ENCODE measurements around the gene CLEC2A. TPM values are rescaled to one million over a fixed set of nuclear protein-coding genes. Genes with fewer than 3 reads are reported as not detected.

Gene CLEC2A
- polyA plus RNA-seq, 3 donors = not detected

GRCh38 chr12:9940375-9940774, 8.2 kb upstream of the CLEC2A start:
- no peaks in the 10 kb centered on the region for H3K36me3 ChIP-seq (replicated peaks in 1 of 2; ENCODE audit: control insufficient read depth in 1 of 2, insufficient read depth in 2 of 2, low read length in 2 of 2)
- H3K27ac ChIP-seq (ENCODE audit: low read depth in 1 of 2, low read length in 2 of 2) = peak overlapping the region in 1 of 2 donors; percentile 45
- WGBS (ENCODE audit: insufficient coverage) = no CpG with 5 or more reads among the region's 2 CpGs
- no peaks in the 10 kb centered on the region for H3K9me3 ChIP-seq (replicated peaks in 1 of 2; ENCODE audit: control insufficient read depth in 1 of 2, insufficient read depth in 1 of 2, low read length in 2 of 2)
- peaks cover 38% of the 10 kb centered on the region for H3K79me2 ChIP-seq (ENCODE audit: insufficient read depth, low read length)
- H3K4me2 ChIP-seq (replicated peaks; ENCODE audit: extremely low read depth, low read length, poor library complexity, severe bottlenecking) = peak overlapping the region; percentile 59
- H3K4me1 ChIP-seq (ENCODE audit: control insufficient read depth in 1 of 2, insufficient read depth in 2 of 2, low read length in 2 of 2) = peaks cover 14 to 49% of the 10 kb centered on the region in 2 donors
- Mint-ChIP-seq H3K36me3 (peaks cover 0 to 30% of the 10 kb centered on the region in 2 donors), H3K4me3 (peak overlapping the region in 1 of 2 donors; percentile 69), H3K27me3 (ENCODE audit: low read depth in 3 of 3) (peaks cover 0 to 3% (median under 1%) of the 10 kb centered on the region in 3 donors), H3K9me3 (peaks cover 0 to 2% (median 0%) of the 10 kb centered on the region in 7 donors), H3K27ac (peak overlapping the region in 4 of 7 donors; percentile 39 to 88 (median 82)), H3K4me1 (peaks cover 56% of the 10 kb centered on the region)
- H3K27me3 ChIP-seq (ENCODE audit: control insufficient read depth in 2 of 2, insufficient read depth in 2 of 2, low read length in 2 of 2) = no peaks in the 10 kb centered on the region
- peak overlapping the region; percentile 10 for H2AFZ ChIP-seq (ENCODE audit: insufficient read depth, low read depth, low read length, poor library complexity, severe bottlenecking)
- no peaks in the 10 kb centered on the region for H4K20me1 ChIP-seq (ENCODE audit: insufficient read depth, low read length)
- no peak overlapping the region for H3K9ac ChIP-seq (ENCODE audit: insufficient read depth, low read length, poor library complexity, severe bottlenecking)
- DNase-seq = peak in 2 of 3 donors; percentile 50 to 59
- intact Hi-C loops (cut with micrococcal nuclease) = loop anchor here (5.0 to 10.0 kb wide), 4 partner anchors 37 to 194 kb away; partner anchors contain the start of genes CLEC7A (in 2 of the 2) and CLEC2B (in 1 of the 2)
- H3K4me3 ChIP-seq (replicated peaks in 1 of 3; ENCODE audit: low read depth in 2 of 3, low read length in 3 of 3) = no peak overlapping the region
- peak; percentile 77 for TF ChIP-seq CTCF (IDR thresholded peaks at IDR 0.05)

GRCh38 chr12:9936591-9936990, 4.4 kb upstream of the CLEC2A start:
- 44% methylated on average over 5 of the region's 10 CpGs for WGBS (ENCODE audit: insufficient coverage)
- intact Hi-C loops (cut with micrococcal nuclease) = no loop called here
- peaks cover 0 to 22% of the 10 kb centered on the region in 2 donors for H3K4me1 ChIP-seq (ENCODE audit: control insufficient read depth in 1 of 2, insufficient read depth in 2 of 2, low read length in 2 of 2)
- Mint-ChIP-seq H3K9me3 (no peaks in the 10 kb centered on the region), H3K36me3 (peaks cover 0 to 35% of the 10 kb centered on the region in 2 donors), H3K27me3 (ENCODE audit: low read depth in 3 of 3) (peaks cover 0 to 4% (median 2%) of the 10 kb centered on the region in 3 donors), H3K4me1 (peaks cover 38% of the 10 kb centered on the region), H3K27ac (peak overlapping the region in 3 of 7 donors; percentile 43 to 75 (median 58)), H3K4me3 (peak overlapping the region in 1 of 2 donors; percentile 43)
- no peaks in the 10 kb centered on the region for H3K27me3 ChIP-seq (ENCODE audit: control insufficient read depth in 2 of 2, insufficient read depth in 2 of 2, low read length in 2 of 2)
- no peak overlapping the region for H3K27ac ChIP-seq (ENCODE audit: low read depth in 1 of 2, low read length in 2 of 2)
- H2AFZ ChIP-seq (ENCODE audit: insufficient read depth, low read depth, low read length, poor library complexity, severe bottlenecking) = no peak overlapping the region
- peak in 2 of 3 donors; percentile 35 to 47 for DNase-seq
- H3K9me3 ChIP-seq (replicated peaks in 1 of 2; ENCODE audit: control insufficient read depth in 1 of 2, insufficient read depth in 1 of 2, low read length in 2 of 2) = no peaks in the 10 kb centered on the region
- peak overlapping the region; percentile 25 for H3K4me2 ChIP-seq (replicated peaks; ENCODE audit: extremely low read depth, low read length, poor library complexity, severe bottlenecking)
- peaks cover 19% of the 10 kb centered on the region for H3K79me2 ChIP-seq (ENCODE audit: insufficient read depth, low read length)
- H3K9ac ChIP-seq (ENCODE audit: insufficient read depth, low read length, poor library complexity, severe bottlenecking) = no peak overlapping the region
- peak overlapping the region in 1 of 3 experiments; percentile 36 for H3K4me3 ChIP-seq (replicated peaks in 1 of 3; ENCODE audit: low read depth in 2 of 3, low read length in 3 of 3)
- H3K36me3 ChIP-seq (replicated peaks in 1 of 2; ENCODE audit: control insufficient read depth in 1 of 2, insufficient read depth in 2 of 2, low read length in 2 of 2) = no peaks in the 10 kb centered on the region
- no peaks in the 10 kb centered on the region for H4K20me1 ChIP-seq (ENCODE audit: insufficient read depth, low read length)
- no peak for TF ChIP-seq CTCF (IDR thresholded peaks at IDR 0.05)
